Smooth muscle cell of bladder (primary cell): ENCODE measurements around the gene SLC9A7. TPM values are rescaled to one million over a fixed set of nuclear protein-coding genes. Genes with fewer than 3 reads are reported as not detected.

Source experiments
- total RNA-seq: library from RNA; depleted of rRNA; stranded (reverse); fragments of >200 nt; gene quantifications from 2 replicates; pipeline ENCODE4 v1.2.3, GENCODE V29; 2014

Gene SLC9A7
- total RNA-seq: 36.0 and 42.2 TPM in 2 replicates

GRCh38 chrX:46758956-46759644, at the start of gene SLC9A7:
SLC9A7 (minus strand) TSS chrX:46759118; CDS start chrX:46759029, 89 bp downstream.

GRCh38 chrX:46573331-46573891, 185.5 kb downstream of the SLC9A7 start, which contains the start of gene CHST7:
CHST7 (plus strand) TSS chrX:46573765; CDS start chrX:46573932, 167 bp downstream.

Other genes starting within 250 kb of the SLC9A7 start
- gene ZNF674, start 213.7 kb downstream of the SLC9A7 start, total RNA-seq: 5.0 and 5.4 TPM in 2 replicates
- gene CHST7, start 185.4 kb downstream of the SLC9A7 start, total RNA-seq: 9.3 and 11.4 TPM in 2 replicates
- gene RP2, start 77.9 kb upstream of the SLC9A7 start, total RNA-seq: 16.7 and 18.6 TPM in 2 replicates
- 2.7 and 5.1 TPM in 2 replicates for gene JADE3, start 153.3 kb upstream of the SLC9A7 start, total RNA-seq